Measurements from ENCODE around the gene SLC49A4.

The SLC49A4 gene

DNA sequence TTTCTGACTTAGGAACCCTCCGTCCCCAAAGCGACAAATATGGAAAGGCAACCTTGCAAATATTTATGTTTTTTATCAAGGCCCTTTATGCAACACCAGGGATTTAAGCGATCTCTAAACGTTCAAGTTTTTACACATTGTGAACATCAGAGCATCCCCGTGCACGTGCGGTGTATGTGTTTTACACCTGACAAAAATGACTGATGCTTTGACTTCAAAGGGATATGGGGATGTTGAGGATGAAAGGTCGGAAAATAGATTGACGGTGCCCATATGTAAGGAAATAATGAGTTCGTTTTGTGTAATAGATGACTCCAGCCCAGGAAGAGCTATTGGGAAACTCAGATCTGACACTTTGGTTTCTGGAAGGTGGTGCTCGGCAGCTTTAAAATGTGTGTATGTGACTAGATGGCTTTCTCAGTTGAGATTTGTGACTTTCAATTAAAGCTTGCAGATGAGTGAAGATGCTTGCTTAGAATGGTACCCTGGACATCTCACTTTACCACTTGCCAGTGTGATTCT is 866 bp downstream of the SLC49A4 start:
- Histone ChIP-seq H4K20me1 (ENCODE audit: insufficient read depth, low read length, poor library complexity, severe bottlenecking) (peaks cover 4% of the 10 kb centered on the region), H3K9me3 (ENCODE audit: insufficient read depth, low read depth, low read length) (no peaks in the 10 kb centered on the region), H2AFZ (ENCODE audit: low read length) (peak overlapping the region; percentile 96; the same call in 1 of the 2 replicates), H3F3A (ENCODE audit: low read depth) (no peaks in the 10 kb centered on the region), H3K27me3 (ENCODE audit: insufficient read depth, low read length, poor library complexity, severe bottlenecking) (no peaks in the 10 kb centered on the region), H3K4me1 (ENCODE audit: insufficient read depth, low read length, poor library complexity, severe bottlenecking) (peaks cover 69% of the 10 kb centered on the region), H3K79me2 (ENCODE audit: insufficient read depth, low read length) (peaks cover 62% of the 10 kb centered on the region), H3K9ac (ENCODE audit: low read depth, low read length, poor library complexity, severe bottlenecking) (peak overlapping the region; percentile 76), H3K4me2 (ENCODE audit: low read depth, low read length, poor library complexity, severe bottlenecking) (peak overlapping the region; percentile 93), H3K36me3 (ENCODE audit: insufficient read depth, low read length) (no peaks in the 10 kb centered on the region), H3K4me3 (ENCODE audit: low read length, poor library complexity, severe bottlenecking) (peak overlapping the region; percentile 80), H3K9me2 (replicated peaks; ENCODE audit: low read depth, low read length) (no peaks in the 10 kb centered on the region)
- no peak for TF ChIP-seq EZH2phosphoT487 (IDR thresholded peaks at IDR 0.05; ENCODE audit: borderline replicate concordance)
- TF ChIP-seq, protein P1, sequence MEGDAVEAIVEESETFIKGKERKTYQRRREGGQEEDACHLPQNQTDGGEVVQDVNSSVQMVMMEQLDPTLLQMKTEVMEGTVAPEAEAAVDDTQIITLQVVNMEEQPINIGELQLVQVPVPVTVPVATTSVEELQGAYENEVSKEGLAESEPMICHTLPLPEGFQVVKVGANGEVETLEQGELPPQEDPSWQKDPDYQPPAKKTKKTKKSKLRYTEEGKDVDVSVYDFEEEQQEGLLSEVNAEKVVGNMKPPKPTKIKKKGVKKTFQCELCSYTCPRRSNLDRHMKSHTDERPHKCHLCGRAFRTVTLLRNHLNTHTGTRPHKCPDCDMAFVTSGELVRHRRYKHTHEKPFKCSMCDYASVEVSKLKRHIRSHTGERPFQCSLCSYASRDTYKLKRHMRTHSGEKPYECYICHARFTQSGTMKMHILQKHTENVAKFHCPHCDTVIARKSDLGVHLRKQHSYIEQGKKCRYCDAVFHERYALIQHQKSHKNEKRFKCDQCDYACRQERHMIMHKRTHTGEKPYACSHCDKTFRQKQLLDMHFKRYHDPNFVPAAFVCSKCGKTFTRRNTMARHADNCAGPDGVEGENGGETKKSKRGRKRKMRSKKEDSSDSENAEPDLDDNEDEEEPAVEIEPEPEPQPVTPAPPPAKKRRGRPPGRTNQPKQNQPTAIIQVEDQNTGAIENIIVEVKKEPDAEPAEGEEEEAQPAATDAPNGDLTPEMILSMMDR (conservative IDR thresholded peaks at IDR 0.05; ENCODE audit: low read length) = no peak

DNA sequence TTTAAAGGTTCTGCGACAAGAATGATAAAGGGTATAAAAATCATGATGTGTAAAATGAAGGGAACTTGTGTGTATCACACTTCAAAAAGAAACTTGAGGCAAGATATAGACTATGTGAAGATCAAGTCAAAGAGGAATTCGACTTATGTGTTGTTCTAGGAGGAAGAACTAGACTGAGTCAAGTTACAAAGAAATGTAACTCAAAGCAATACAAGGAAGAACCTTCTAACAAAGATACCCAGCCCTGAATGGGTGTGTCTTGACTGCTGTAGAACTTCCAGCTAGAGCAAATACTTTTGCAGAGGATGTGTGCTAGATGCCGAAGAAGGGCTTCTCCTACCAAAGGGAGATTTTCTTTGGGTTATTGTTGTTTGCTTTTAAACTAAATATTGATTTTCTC is 2.4 kb downstream of the SLC49A4 start:
- Histone ChIP-seq H3K4me1 (ENCODE audit: insufficient read depth, low read length, poor library complexity, severe bottlenecking) (peaks cover 54% of the 10 kb centered on the region), H4K20me1 (ENCODE audit: insufficient read depth, low read length, poor library complexity, severe bottlenecking) (peaks cover 4% of the 10 kb centered on the region), H3K4me3 (ENCODE audit: low read length, poor library complexity, severe bottlenecking) (peak overlapping the region; percentile 80), H3K27me3 (ENCODE audit: insufficient read depth, low read length, poor library complexity, severe bottlenecking) (no peaks in the 10 kb centered on the region), H3K4me2 (ENCODE audit: low read depth, low read length, poor library complexity, severe bottlenecking) (peak overlapping the region; percentile 93), H3F3A (ENCODE audit: low read depth) (no peaks in the 10 kb centered on the region), H3K79me2 (ENCODE audit: insufficient read depth, low read length) (peaks cover 47% of the 10 kb centered on the region), H3K9me3 (ENCODE audit: insufficient read depth, low read depth, low read length) (no peaks in the 10 kb centered on the region), H3K9me2 (replicated peaks; ENCODE audit: low read depth, low read length) (no peaks in the 10 kb centered on the region), H2AFZ (ENCODE audit: low read length) (no peak overlapping the region), H3K36me3 (ENCODE audit: insufficient read depth, low read length) (no peaks in the 10 kb centered on the region), H3K9ac (ENCODE audit: low read depth, low read length, poor library complexity, severe bottlenecking) (peak overlapping the region; percentile 76)
- TF ChIP-seq, protein P1 (conservative IDR thresholded peaks at IDR 0.05; ENCODE audit: low read length) = no peak
- no peak for TF ChIP-seq EZH2phosphoT487 (IDR thresholded peaks at IDR 0.05; ENCODE audit: borderline replicate concordance)

DNA sequence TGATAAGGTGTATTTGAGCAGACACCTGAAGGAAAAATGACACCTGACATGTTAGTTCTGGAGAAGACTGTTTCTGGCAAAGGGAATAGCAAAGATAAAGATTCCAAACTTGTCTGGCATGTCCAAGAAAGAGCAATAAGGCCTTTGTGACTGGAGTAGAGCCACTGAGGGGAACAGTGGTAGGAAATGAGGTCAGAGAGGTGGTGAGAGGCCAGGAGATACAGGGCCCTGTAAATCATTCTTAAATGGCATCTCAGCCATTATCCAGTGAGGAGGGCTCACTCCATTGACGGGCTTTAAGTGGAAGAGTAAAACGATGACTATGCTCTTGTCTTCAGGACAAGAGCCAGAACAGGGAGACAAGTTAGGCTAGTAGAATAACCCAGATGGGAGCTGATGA is 4.5 kb downstream of the SLC49A4 start:
- Histone ChIP-seq H3K79me2 (ENCODE audit: insufficient read depth, low read length) (peaks cover 35% of the 10 kb centered on the region; the same call in 1 of the 2 replicates), H3K9me2 (replicated peaks; ENCODE audit: low read depth, low read length) (no peaks in the 10 kb centered on the region), H4K20me1 (ENCODE audit: insufficient read depth, low read length, poor library complexity, severe bottlenecking) (peaks cover 4% of the 10 kb centered on the region), H3K4me3 (ENCODE audit: low read length, poor library complexity, severe bottlenecking) (no peak overlapping the region), H3K9me3 (ENCODE audit: insufficient read depth, low read depth, low read length) (no peaks in the 10 kb centered on the region), H3K9ac (ENCODE audit: low read depth, low read length, poor library complexity, severe bottlenecking) (no peak overlapping the region), H3F3A (ENCODE audit: low read depth) (no peaks in the 10 kb centered on the region), H3K36me3 (ENCODE audit: insufficient read depth, low read length) (no peaks in the 10 kb centered on the region), H3K4me2 (ENCODE audit: low read depth, low read length, poor library complexity, severe bottlenecking) (peak overlapping the region; percentile 34), H2AFZ (ENCODE audit: low read length) (no peak overlapping the region), H3K4me1 (ENCODE audit: insufficient read depth, low read length, poor library complexity, severe bottlenecking) (peaks cover 41% of the 10 kb centered on the region), H3K27me3 (ENCODE audit: insufficient read depth, low read length, poor library complexity, severe bottlenecking) (no peaks in the 10 kb centered on the region)
- TF ChIP-seq EZH2phosphoT487 (IDR thresholded peaks at IDR 0.05; ENCODE audit: borderline replicate concordance) = no peak
- TF ChIP-seq, protein P1 (conservative IDR thresholded peaks at IDR 0.05; ENCODE audit: low read length) = no peak
